ENCODE measurements around the gene GLA. TPM values are rescaled to one million over a fixed set of nuclear protein-coding genes. Genes with fewer than 3 reads are reported as not detected.

GLA gene
- total and polyA plus RNA-seq, 2 of the 13 experiments (the other 11 are each of a cell fraction or from before 2014, with no cell fraction given): 31.4 to 59.3 TPM

GRCh38 chrX:101427954-101428353 lies 20.2 kb upstream of the GLA start (continued):
- TF ChIP-seq ATF3 (CRISPR knock-in tag; IDR thresholded peaks at IDR 0.05): no peak

DNA sequence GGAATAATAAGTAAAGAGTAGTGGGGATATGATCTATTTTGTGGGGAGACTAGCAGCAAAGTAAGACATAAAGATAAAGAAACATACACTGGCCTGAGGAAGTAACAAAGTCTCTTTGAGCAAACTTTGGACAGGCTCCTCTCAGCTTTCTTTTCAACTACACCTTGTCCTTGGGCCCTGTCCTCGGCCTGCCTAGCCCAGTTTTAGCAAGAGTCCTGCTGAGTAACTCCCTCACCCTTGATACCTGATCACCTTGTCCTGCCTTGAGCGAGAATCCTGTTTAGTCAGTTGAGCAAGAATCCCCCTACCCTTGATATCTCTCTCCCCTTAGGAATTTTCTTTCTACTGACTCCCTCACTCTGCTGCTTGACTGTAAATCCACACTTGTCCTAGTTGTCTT lies 11.8 kb upstream of the GLA start:
- DNase-seq (ENCODE audit: low spot score): no peak
- WGBS (ENCODE audit: low lambda C conversion rate): 44% methylated on average over 2 of the region's 2 CpGs
- no peaks in the 10 kb centered on the region for H3K4me1 ChIP-seq (ENCODE audit: insufficient read depth, low read length)
- no peaks in the 10 kb centered on the region for H3K79me2 ChIP-seq (ENCODE audit: insufficient read depth, low read length)
- no peak overlapping the region for H3K4me2 ChIP-seq (ENCODE audit: low read depth, low read length)
- no peaks in the 10 kb centered on the region for H3K36me3 ChIP-seq (replicated peaks in 1 of 2; ENCODE audit: control insufficient read depth in 1 of 2, insufficient read depth in 2 of 2, low read length in 2 of 2)
- no peak overlapping the region for H2AFZ ChIP-seq (ENCODE audit: low read length)
- POLR2A ChIA-PET: no interaction called here
- CTCF ChIA-PET (ENCODE audit: low intra/inter-chr PET ratio, low total read pairs): no interaction called here
- no peak for ATAC-seq
- intact Hi-C loops (cut with micrococcal nuclease; ENCODE audit: unreplicated experiment) (no loop called here), in situ Hi-C loops (cut with HindIII; ENCODE audit: extremely low pct_ligation_motif_present, low pct_unique_long_range_greater_than_20kb) (no loop called here)
- H3K27ac ChIP-seq (ENCODE audit: extremely low read length, insufficient read depth, low read length): no peak overlapping the region
- H3K9me3 ChIP-seq (ENCODE audit: low read length): no peaks in the 10 kb centered on the region
- H3K27me3 ChIP-seq (ENCODE audit: control insufficient read depth in 1 of 2, insufficient read depth in 2 of 2, low read length in 2 of 2): no peaks in the 10 kb centered on the region; a peak in 1 of 5 replicates
- H3K4me3 ChIP-seq (replicated peaks in 1 of 3; ENCODE audit: insufficient read depth in 1 of 3, low read depth in 2 of 3, low read length in 3 of 3): no peak overlapping the region
- FAIRE-seq: no peak
- no peak for TF ChIP-seq REXO4 (CRISPR knock-in tag; IDR thresholded peaks at IDR 0.05; ENCODE audit: borderline replicate concordance)
- no peak for TF ChIP-seq STAG1 (CRISPR knock-in tag; IDR thresholded peaks at IDR 0.05)
- TF ChIP-seq HNF4G (IDR thresholded peaks at IDR 0.05; ENCODE audit: borderline replicate concordance, low read depth, low read length): no peak
- no peak for TF ChIP-seq HNF4G (CRISPR knock-in tag; IDR thresholded peaks at IDR 0.05; ENCODE audit: borderline replicate concordance, low read depth)
- no peak for TF ChIP-seq ZNF17 (CRISPR knock-in tag; IDR thresholded peaks at IDR 0.05)
- no TSS peak for BruUV-seq (replicated peaks)
- no peak overlapping the region for H3K9ac ChIP-seq (ENCODE audit: insufficient read depth, low read depth, low read length)
- H4K20me1 ChIP-seq (ENCODE audit: insufficient read depth, low read length): no peaks in the 10 kb centered on the region

Data from HepG2 (cell line).